Stimulated activated CD8-positive, alpha-beta memory T cell treated with anti-CD3 and anti-CD28 coated beads, Interleukin-12 subunit alpha, Interleukin-12 subunit beta, amount 100 ng/mL, for 24 hours (primary cell): ENCODE results near the gene DVL2.
"Not testable (repeated sequence)": the region's sequence is repeated elsewhere in the genome, so short reads cannot be mapped to it uniquely, and the experiment has no call there.

Experiments
- DNase-seq: peaks from one replicate; pipeline ENCODE4 v3.0.0-alpha.2; 2020; ENCODE audit errors: extremely low read depth

Gene DVL2

DNA sequence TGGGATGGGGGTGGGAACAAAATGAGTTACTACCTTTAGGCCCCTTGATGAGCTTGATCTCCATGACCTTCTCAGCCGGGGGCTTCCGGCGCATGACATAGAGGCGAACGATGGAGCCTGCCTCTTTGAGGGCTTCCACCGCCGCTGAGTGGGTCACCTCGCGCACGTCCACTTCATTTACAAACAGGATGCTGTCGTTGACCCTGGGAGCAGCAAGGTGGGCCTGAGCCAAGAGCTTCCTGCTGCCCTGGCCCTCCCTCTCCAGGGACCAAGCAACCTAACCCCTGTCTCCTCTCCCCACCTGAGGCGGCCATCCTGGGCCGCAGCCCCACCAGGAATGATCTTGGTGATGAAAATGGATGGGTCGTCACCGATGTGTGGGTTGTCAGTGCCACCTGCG, 30.9 kb downstream of the DVL2 start:
- DNase-seq: no peak

DNA sequence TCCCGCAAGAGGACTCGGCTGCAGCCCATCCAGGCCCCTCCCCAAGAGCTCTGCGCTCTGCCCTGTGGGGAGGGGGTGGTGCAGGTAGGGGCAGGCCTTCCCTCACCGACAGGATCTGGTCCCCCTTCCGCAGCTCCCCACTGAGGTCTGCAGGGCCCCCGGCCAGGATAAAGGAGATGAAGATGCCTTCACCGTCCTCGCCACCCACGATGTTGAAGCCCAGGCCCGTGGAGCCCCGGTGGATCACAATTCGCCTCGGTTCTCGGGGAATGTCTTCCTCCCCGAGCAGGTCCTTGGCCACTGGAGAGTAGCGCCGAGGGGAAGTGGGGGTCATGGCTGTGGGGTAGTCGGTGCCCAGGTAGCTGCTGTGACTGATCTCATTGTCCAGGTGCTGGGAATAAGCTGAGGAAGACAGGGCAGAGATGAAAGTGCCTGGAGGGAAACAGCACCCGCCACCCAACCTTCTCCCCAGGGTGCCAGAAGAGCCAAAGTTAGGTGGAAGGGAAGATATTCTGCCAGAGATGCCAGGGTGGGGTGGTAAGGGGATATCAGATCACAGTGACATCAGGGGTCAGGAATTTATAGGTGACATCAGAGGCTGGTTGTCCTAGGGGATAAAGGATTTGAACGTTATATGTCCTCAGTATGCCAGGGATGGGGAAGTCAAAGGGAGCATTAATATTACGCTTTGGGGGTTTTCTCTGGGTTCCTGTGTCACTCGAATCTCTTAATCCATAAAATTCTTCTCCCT, 37.5 kb downstream of the DVL2 start:
- DNase-seq: no peak

DNA sequence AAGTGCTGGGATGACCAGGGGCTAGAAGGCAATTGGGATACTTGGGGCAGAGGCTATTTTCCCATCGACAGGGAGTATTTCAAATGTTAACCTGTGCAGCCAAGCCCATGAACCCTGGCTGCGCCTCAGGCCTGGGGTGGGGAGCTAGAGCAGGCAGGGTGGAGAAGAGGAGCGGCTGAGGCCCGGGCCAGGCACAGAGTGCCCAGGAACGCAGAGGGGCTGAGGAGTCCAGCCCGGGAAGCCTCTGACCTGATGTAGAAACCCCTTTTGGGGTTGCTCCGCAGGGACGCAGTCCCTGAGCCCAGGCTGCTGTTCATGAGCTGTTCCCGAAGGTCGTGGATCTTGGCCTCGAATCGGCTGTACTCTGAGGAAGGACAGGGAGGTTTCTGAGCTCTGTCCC, 38.3 kb downstream of the DVL2 start:
- no peak for DNase-seq

DNA sequence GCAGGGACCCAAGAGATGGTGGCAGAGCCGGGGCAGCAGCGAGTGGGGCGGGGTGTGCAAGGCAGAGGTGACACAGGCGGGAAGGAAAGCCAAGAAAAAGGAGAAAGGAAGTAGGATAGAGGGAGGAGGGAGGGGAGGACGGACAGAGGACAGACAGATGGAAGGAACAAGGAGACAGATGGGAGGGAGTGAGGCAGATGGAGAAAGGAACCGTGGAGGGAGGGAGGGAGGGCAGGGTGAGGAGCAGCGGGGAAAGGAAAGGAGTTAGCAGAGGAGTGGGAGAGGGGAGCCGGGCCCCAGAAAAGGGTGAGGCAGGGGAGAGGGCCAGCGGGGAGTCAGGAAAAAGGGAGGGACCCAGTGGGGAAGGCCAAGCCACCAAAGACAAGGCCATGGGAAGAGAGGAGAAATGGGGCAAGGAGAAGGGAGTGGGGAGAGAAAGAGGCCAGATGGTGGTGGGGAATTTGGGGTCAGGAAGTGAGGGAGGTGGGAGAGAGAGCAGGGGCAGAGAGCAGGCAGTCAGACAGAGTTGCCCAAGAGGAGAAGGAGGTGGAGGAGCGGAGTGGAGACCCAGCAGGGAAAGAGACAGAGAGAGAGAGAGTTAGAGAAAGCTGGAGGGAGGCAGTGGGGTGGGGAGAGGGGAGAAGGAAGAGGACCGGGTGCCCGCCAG, 41.9 kb downstream of the DVL2 start:
- DNase-seq: no peak

DNA sequence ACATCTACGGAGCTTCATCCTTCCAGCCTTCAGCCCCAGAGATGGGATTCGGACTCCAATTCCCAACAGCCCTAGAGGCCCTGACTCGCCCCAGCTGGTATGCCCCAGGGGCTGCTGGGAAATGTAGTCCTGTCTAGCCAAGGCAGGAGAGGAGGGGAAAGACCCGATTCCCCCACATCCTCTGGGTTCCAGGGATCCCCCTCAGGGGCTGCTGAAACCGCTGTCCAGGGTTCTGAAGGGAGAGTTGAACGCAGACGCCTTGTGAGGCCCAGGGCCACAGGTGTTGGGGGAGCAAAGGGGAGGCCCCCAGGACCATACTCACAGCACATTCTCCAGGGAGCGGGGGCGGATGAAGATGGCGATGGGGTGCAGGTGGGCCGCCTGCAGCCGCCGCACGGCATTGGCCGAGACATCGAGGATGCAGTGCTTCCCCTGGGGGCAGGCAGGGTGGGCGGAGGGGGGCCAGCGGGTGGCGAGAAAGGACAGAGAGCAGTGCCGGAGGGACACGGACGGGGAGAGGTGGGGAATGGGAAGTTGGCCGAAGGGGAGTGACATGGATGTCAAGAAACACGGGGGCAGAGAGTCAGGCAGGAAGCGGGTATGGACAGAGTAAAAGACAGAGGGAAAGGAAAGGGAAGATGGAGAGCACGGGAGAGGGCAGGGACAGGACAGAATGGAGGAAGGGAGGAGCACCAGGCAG, 42.6 kb downstream of the DVL2 start:
- DNase-seq: no peak

DNA sequence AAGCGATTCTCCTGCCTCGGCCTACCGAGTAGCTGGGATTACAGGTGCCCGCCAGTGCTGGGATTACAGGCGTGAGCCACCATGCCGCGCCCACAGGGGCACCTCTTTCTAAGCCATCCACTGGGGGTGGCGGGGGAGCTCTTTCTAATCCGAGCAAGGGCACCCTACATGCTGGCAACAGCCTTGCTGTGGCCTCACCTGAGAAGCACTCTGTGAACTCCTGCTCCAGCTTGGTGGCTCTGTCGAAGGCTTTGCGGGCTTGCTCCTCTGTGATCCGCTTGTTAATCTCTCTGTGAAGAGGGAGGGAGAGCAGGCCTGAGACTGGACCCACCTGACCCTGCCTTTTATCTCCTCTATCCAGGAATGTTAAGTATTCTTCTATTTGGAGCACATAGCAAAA, 43.2 kb downstream of the DVL2 start:
- no peak for DNase-seq

DNA sequence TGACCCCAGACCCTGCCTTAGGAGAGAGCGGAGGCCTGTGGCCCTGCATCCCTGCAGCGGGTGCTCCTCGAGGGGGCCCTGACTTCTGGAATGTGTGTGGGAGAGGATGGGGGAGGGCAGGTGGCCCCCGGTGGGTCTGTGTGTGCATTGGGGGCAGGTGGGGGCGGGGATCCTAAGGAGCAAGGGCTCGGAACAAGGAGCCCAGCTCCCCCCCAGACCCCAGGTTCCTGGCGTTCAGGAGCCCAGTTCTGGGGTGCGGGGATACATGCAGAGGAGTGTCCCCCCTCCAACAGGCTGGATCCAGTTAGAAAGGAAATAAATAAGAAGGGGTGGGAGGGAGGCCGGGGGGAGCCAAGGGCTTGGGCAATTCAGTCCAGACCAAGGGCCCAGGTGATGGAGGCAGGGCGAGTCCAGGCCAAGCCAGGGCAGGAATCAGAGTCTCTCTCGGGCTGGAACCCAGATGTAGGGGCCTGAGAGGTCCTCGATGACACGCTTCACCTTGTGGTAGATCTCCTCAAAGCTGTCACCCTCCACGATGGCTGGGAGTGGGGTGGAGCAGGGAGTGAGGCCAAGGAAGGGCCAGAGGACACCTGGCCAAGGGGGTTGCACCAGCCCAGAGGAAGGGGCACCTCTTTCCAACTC, 43.9 kb downstream of the DVL2 start:
- no peak for DNase-seq

DNA sequence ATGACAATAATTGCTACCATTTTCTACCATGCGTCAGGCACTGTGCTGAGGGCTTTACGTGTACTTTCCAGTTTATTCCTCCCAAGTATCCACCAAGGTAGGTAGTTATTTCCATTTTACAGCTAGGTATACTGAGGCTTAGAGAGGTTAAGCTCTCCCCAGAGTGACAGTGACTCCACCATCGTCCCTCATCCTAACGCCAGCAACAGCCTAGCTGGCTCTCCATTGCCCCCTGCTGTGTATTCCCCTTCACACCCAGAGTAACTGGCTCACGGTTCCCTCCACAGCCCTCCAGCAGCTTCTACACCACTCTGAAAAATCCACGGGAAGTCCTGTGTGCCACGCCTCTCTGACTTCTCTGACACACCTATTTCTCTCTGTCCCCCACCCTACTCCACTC, 48.1 kb downstream of the DVL2 start:
- DNase-seq: no peak

DNA sequence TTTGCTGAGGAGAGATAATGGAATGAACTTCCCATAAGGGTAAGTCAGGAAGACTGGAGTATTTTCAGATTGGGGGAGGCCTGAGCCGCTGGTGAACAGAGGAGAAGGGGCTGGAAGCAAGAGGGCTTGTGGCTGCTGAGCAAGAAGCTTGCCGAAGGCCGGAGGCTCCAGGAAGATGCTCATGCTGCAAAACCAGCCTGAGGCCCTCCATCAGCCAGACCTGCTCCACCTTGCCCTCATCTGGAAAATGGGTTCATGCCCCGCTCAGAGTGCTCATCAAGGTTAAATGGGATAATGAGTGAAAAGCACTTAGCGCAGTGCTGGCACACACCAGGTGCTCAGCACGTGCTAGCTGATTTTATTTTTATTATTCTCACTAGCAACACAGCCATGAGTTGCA, 49.7 kb downstream of the DVL2 start:
- no peak for DNase-seq

DNA sequence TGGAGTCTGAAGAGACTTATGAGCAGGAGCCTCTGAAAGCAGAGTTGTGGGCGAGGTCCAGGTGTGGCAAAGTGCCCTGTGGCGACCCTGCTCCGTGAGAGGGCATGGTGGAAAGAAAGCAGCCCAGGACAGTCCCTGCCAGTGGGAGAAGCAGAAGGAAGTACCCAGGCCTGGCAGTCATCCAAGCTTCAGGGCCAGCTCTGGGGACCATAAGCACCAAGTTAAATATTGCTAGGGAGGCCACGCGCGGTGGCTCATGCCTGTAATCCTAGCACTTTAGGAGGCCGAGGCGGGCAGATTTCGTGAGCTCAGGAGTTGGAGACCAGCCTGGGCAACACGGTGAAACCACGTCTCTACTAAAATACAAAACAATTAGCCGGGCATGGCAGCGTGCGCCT, 50.2 kb downstream of the DVL2 start:
- DNase-seq: no peak

DNA sequence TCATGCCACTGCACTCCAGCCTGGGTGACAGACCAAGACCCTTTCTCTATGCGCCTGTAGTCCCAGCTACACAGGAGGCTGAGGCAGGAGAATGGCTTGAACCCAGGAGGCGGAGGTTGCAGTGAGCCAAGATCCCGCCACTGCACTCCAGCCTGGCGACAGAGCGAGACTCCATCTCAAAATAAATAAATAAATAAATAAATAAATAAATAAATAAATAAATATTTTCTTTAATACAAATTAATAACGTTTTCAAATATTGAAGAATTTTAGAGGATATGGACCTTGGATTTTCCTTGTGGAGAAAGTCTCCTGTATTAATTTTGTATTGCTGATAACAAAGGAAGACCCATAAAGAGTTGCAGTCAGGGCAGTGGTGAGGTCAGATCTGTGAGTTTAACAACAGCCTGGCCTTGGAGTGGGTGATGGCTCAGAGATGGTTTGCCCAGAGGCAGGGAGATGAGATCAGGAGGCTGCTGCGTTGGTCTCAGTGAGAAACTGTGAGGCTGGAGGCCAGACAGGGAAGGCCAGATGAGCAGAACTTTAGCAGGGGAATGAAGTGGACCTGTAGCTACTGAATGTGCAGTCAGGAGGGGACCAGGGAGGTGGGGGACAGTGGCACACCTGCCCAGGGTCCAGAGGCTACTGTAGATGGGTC, 50.8 kb downstream of the DVL2 start:
- no peak for DNase-seq

DNA sequence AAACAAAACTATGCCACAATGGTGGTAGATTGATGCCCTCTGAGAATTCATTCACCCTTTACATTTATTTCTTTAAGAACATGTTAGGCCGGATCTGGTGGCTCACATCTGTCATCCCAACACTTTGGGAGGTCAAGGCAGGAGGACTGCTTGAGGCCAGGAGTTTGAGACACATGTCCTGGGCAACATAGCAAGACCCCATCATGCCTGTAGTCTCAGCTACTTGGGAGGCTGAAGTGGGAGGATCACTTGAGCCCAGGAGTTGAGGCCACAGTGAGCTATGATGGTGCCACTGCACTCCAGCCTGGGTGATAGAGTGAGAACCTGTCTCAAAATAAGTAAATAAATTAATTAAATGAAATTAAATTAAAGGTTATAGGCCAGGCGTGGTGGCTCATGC, 52.2 kb downstream of the DVL2 start:
- DNase-seq: not testable (repeated sequence)

DNA sequence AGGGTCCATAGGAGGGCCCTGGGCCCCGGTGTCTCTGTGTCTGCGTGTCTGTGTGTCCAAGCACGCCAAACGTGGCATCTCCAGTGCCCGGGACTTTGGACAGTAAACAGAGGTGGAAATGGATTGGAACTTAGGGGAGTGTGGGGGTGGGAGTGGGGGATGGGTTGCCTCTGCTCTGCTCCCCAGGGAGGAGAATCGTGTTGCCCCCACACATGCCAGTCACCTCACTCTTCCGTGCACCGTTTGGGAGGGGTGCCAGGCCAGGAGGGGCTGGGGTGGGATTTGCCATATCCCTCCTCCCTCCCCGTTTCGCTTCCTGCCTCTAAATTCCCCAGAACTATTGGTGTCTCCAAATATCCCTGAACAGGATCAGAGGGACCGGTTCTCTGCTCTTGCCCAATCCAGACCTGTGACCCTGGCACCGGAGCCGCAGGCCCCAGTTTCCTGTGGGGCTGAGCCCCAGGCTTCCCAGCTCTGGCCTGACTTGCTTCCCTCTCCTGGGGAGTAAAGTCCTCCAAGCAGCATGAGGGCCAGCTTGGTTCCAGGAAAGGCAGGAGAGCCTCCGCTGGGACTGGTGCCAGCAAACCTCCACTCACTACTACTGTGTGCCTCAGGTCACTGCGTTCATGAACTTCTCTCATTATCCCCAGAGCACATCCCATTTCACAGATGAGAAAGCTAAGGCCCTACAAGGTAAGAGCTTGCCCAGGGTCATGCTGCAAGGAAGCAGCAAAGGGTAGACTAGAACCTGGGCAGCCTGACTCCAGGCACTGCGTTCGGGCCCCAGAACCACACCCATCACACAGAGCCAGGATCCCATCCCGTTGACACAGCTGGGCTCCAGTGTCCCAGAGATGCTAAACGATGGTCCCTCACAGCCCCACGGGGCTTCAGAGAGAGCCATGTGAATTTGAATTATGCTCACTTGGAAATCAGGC, 54.7 kb downstream of the DVL2 start, which contains the start of gene ASGR1:
Gene ASGR1, minus strand, starts transcription at position 54 of the 938 bp plus-strand sequence. CDS start 807 bp downstream, outside the sequence.
- no peak for DNase-seq

DNA sequence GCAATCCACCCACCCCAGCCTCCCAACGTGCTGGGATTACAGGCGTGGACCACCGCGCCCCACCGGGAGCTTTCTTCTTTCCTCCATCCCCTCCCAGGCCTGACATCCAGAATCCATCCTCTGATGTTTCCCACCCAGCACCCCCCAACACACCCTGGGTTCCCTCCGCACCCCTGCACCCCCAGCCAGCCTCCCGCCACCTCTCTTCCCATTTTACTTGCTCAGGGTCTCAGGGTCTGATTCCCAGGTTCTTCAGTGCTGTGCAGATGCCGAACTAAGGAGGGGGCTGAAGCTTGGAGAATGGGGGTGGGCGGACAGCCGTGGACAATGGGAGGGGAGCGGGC, 55.4 kb downstream of the DVL2 start:
- no peak for DNase-seq

DNA sequence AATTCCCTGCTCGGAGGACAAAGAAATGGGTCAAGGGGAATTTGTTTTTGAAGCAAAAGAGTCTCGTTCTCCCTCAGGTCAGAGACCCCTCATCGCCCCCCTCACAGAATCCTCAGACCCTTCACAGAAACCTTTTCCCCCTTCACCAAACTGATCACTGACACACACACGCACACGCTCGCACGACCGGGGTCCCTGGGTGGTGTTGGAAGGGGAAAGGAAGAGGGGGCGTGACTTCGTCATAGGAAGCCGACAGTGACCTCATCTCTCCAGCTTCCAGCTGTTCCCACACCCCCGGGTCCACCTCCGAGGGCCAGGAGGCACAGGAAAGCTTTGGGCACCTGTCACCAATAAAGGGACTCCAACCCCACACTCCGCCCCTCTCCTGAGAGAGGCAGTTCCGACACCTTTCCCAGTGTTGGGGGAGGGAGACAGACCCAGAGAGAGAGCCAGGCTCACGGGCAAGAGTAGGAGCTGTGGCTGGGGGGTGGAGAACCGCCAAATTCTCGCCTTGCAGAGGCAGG, 56.3 kb downstream of the DVL2 start:
- DNase-seq: no peak

DNA sequence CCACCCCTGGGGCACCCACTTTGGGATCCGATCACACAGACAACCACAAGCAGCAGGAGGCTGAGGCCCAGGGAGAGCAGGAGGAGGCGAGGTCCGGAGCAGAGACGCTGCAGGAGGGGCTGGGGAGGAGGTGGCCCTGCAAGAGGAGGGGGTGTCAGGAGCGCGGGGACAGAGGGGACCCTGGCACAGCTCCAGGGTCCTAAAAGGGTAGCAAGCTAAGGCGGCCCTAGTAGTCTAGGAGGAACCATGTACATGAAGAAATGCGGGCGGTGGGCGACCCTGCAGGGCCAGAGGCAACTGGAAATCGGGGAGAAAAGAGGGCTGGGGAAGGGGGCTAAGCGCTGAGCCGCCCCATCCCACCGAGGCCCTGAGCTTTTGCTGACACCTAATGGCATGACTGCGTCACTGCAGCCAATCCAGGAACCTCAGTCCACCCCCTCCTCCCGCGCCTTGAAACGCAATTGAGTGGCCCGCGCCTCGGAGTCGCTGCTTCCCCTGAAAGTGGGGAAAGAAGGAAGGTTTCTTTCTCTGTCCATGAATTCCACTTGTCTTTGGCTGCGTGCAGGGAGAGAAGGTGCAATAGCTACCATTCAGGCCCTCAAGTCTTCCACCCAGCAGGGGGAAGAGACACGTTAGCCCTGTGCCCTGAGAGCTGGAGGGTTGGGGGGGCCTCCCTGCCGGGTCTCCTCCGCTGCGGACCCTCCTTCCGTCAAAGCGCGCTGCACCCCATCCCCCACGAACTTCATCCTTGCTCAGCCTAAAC, 56.9 kb downstream of the DVL2 start:
- DNase-seq: peak; percentile 19

DNA sequence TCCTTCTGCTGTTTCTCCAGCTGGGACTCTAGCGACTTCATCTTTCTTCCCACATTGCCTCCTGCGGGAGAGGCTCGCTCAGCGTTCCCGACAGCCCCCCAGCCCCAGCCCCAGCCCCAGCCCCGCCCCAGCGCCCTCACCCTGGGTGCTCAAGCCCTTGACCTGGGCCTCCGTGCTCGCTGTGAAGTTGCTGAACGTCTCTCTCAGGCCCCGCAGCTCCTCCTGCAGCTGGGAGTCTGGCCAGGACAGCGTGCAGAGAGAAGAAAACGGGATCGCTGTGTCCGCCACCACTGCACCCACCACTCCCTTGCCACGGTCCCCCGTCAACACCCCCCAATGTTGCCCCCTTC, 57.5 kb downstream of the DVL2 start:
- no peak for DNase-seq

DNA sequence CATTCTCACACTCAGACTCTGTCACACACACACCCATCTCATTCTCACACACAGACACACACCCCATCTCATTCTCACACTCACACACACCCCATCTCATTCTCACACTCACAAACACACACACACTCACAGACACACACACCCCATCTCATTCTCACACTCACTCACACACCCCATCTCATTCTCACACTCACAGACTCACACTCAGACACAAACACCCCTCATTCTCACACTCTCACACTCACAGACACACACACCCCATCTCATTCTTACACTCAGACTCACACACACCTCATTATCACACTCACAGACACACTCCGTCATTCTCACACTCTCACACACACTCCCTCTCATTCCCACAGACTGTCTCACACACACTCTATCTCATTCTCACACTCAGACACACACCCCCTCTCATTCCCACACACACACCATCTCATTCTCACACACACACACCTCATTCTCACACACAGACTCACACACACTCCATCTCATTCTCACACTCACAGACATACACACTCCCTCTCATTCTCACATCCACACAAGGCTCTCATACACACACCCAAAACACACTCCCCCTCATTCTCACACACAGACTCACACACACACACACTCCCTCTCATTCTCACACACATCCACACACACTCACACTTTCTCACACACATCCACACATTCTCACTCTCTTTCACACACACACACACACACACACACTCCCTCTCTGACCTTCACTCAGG, 58.0 kb downstream of the DVL2 start:
- no peak for DNase-seq
